ENCODE data around the gene STK32B.
"Not testable (repeated sequence)": the region's sequence is repeated elsewhere in the genome, so short reads cannot be mapped to it uniquely, and the experiment has no call there.

Gene STK32B

DNA sequence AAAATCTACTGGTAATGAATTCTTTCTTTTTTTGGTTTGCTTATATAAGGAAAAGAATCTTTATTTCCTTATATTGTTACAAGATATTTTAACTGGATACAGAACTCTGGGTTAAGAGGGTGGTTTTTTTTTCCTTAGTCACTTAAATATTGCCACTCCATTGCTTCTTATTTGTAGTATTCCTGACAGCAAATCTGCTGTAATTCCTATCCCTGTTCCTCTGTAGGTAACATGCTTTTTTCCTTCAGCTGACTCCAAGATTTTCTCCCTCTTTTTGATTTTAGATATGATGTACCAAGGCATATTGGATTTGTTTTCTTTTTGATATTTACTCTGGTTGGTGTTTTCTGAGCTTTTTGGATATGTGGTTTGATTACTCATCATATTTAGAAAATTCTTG lies 378.5 kb downstream of the STK32B start:
- Histone ChIP-seq H3K4me1 (no peaks in the 10 kb centered on the region), H3K79me2 (no peaks in the 10 kb centered on the region), H3K9me3 (ENCODE audit: control insufficient read depth, low read length) (peaks cover 3% of the 10 kb centered on the region), H3K27ac (no peak overlapping the region), H3K36me3 (ENCODE audit: control insufficient read depth, insufficient read depth, low read length) (no peaks in the 10 kb centered on the region), H3K9ac (no peak overlapping the region), H3K4me3 (ENCODE audit: low read depth, low read length) (no peak overlapping the region), H3K4me2 (ENCODE audit: low read length) (no peak overlapping the region), H3K27me3 (ENCODE audit: control insufficient read depth, insufficient read depth, low read length) (no peaks in the 10 kb centered on the region), H2AFZ (no peak overlapping the region)
- TF ChIP-seq, protein P1, sequence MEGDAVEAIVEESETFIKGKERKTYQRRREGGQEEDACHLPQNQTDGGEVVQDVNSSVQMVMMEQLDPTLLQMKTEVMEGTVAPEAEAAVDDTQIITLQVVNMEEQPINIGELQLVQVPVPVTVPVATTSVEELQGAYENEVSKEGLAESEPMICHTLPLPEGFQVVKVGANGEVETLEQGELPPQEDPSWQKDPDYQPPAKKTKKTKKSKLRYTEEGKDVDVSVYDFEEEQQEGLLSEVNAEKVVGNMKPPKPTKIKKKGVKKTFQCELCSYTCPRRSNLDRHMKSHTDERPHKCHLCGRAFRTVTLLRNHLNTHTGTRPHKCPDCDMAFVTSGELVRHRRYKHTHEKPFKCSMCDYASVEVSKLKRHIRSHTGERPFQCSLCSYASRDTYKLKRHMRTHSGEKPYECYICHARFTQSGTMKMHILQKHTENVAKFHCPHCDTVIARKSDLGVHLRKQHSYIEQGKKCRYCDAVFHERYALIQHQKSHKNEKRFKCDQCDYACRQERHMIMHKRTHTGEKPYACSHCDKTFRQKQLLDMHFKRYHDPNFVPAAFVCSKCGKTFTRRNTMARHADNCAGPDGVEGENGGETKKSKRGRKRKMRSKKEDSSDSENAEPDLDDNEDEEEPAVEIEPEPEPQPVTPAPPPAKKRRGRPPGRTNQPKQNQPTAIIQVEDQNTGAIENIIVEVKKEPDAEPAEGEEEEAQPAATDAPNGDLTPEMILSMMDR (IDR thresholded peaks at IDR 0.05) = no peak

DNA sequence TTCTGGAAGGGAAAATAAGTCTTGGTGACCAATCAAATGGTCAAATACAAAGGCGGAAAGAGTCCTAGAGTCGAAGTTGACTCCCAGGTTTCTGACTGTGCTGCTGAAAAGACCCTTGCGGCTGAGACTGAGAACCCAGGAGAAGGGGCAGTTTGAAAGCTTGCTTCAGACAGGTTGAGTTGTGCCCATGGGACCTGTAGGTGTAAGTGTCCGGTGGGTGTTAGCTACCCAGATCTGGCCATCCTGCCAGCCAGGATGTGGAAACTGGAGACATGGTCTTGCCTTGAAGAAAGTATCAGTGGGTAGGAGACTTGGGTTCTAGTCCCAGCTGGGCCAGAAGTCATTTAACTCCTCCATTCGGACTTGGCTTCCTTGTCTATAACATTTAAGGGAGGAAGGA lies 381.9 kb downstream of the STK32B start:
- Histone ChIP-seq H3K4me1 (no peaks in the 10 kb centered on the region), H3K4me3 (ENCODE audit: low read depth, low read length) (no peak overlapping the region), H3K9me3 (ENCODE audit: control insufficient read depth, low read length) (peaks cover 3% of the 10 kb centered on the region), H3K27me3 (ENCODE audit: control insufficient read depth, insufficient read depth, low read length) (no peaks in the 10 kb centered on the region), H2AFZ (no peak overlapping the region), H3K4me2 (ENCODE audit: low read length) (no peak overlapping the region), H3K9ac (no peak overlapping the region), H3K79me2 (no peaks in the 10 kb centered on the region), H3K27ac (no peak overlapping the region), H3K36me3 (ENCODE audit: control insufficient read depth, insufficient read depth, low read length) (no peaks in the 10 kb centered on the region)
- TF ChIP-seq, protein P1 (IDR thresholded peaks at IDR 0.05) = no peak

- Histone ChIP-seq H3K9ac (no peak overlapping the region), H3K36me3 (ENCODE audit: control insufficient read depth, insufficient read depth, low read length) (no peaks in the 10 kb centered on the region), H3K79me2 (no peaks in the 10 kb centered on the region), H3K4me2 (ENCODE audit: low read length) (no peak overlapping the region), H3K27ac (no peak overlapping the region), H3K4me3 (ENCODE audit: low read depth, low read length) (no peak overlapping the region), H2AFZ (no peak overlapping the region), H3K27me3 (ENCODE audit: control insufficient read depth, insufficient read depth, low read length) (no peaks in the 10 kb centered on the region), H3K4me1 (no peaks in the 10 kb centered on the region), H3K9me3 (ENCODE audit: control insufficient read depth, low read length) (peaks cover 3% of the 10 kb centered on the region)
- TF ChIP-seq, protein P1 (IDR thresholded peaks at IDR 0.05) = no peak
These were observed 383.9 kb downstream of the STK32B start for GRCh38 chr4:5435201-5435600.

DNA sequence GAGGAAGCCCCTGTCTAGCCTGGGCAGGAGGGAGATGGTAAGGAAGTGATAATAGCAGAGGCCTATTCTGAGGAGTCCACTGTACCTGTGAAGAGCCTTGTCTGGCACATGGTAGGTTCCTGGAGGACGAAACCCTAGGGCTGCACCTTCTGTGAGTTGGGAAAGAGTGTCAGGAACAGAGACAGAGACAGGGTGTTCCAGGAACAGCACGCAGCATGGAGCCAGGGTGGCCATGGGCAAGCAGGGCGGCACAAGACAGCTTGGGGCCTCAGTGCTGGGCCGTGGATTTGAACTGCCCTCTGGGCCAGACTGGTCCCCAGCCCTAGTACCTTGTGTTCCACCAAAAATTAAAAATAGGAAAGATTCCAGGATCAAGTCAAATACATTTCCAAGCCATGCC lies 384.5 kb downstream of the STK32B start:
- H3K9me3 ChIP-seq (ENCODE audit: control insufficient read depth, low read length) = no peaks in the 10 kb centered on the region
- no peak overlapping the region for H3K4me2 ChIP-seq (ENCODE audit: low read length)
- no peaks in the 10 kb centered on the region for H3K27me3 ChIP-seq (ENCODE audit: control insufficient read depth, insufficient read depth, low read length)
- no peak overlapping the region for H3K9ac ChIP-seq
- H3K36me3 ChIP-seq (ENCODE audit: control insufficient read depth, insufficient read depth, low read length) = no peaks in the 10 kb centered on the region
- TF ChIP-seq, protein P1 (IDR thresholded peaks at IDR 0.05) = no peak
- no peak overlapping the region for H3K27ac ChIP-seq
- no peaks in the 10 kb centered on the region for H3K4me1 ChIP-seq
- no peaks in the 10 kb centered on the region for H3K79me2 ChIP-seq
- H3K4me3 ChIP-seq (ENCODE audit: low read depth, low read length) = no peak overlapping the region
- no peak overlapping the region for H2AFZ ChIP-seq

DNA sequence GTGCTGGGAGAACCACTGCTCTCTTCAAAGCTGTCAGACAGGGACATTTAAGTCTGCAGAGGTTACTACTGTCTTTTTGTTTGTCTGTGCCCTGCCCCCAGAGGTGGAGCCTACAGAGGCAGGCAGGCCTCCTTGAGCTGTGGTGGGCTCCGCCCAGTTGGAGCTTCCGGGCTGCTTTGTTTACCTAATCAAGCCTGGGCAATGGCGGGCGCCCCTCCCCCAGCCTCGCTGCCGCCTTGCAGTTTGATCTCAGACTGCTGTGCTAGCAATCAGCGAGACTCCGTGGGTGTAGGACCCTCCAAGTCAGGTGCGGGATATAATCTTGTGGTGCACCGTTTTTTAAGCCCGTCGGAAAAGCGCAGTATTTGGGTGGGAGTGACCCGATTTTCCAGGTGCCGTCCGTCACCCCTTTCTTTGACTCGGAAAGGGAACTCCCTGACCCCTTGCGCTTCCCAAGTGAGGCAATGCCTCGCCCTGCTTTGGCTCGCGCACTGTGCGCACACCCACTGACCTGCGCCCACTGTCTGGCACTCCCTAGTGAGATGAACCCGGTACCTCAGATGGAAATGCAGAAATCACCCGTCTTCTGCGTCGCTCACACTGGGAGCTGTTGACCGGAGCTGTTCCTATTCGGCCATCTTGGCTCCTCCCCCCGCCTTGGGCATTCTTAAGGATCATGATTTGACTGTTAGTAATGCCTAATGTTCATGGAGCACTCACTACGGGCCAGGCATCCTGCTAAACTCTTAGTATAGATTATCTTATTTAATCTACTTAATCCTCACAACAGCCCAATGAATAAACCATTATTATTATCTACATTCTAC lies 392.9 kb downstream of the STK32B start:
- H2AFZ ChIP-seq; H3K27me3 ChIP-seq (ENCODE audit: control insufficient read depth, insufficient read depth, low read length); H3K27ac ChIP-seq; H3K4me2 ChIP-seq (ENCODE audit: low read length); H3K79me2 ChIP-seq; H3K36me3 ChIP-seq (ENCODE audit: control insufficient read depth, insufficient read depth, low read length); H3K4me1 ChIP-seq; H3K9me3 ChIP-seq (ENCODE audit: control insufficient read depth, low read length); H3K9ac ChIP-seq; H3K4me3 ChIP-seq (ENCODE audit: low read depth, low read length): not testable (repeated sequence)
